HS-27A (cell line): Measurements from ENCODE around the gene PDHX.

Experiments used
- DNase-seq: peaks from one replicate; pipeline ENCODE4 v3.0.0-alpha.2; 2012; ENCODE audit warnings: low read depth, missing footprints

PDHX gene

GRCh38 chr11:34957606-34958005, 41.2 kb downstream of the PDHX start:
- DNase-seq: no peak

- DNase-seq: no peak
Measured at GRCh38 chr11:34959770-34960169, 43.4 kb downstream of the PDHX start.

- no peak for DNase-seq
Measured at GRCh38 chr11:34960277-34960676, 43.9 kb downstream of the PDHX start.

- no peak for DNase-seq
Measured at GRCh38 chr11:34962034-34962433, 45.6 kb downstream of the PDHX start.

GRCh38 chr11:34963351-34963750, 46.9 kb downstream of the PDHX start:
- no peak for DNase-seq

- no peak for DNase-seq
Measured at GRCh38 chr11:34964610-34965331, 48.4 kb downstream of the PDHX start.

- DNase-seq: no peak
Measured at GRCh38 chr11:34968862-34969261, 52.4 kb downstream of the PDHX start.

- no peak for DNase-seq
Measured at GRCh38 chr11:34970033-34970432, 53.6 kb downstream of the PDHX start.

GRCh38 chr11:34970480-34970879, 54.1 kb downstream of the PDHX start:
- no peak for DNase-seq

- DNase-seq: no peak
Measured at GRCh38 chr11:34971928-34972327, 55.5 kb downstream of the PDHX start.

- DNase-seq: no peak
Measured at GRCh38 chr11:34972366-34972765, 55.9 kb downstream of the PDHX start.

GRCh38 chr11:34972892-34973291, 56.5 kb downstream of the PDHX start:
- no peak for DNase-seq

GRCh38 chr11:34975482-34975881, 59.1 kb downstream of the PDHX start:
- no peak for DNase-seq

GRCh38 chr11:34976496-34977088, 60.2 kb downstream of the PDHX start:
- DNase-seq: no peak

GRCh38 chr11:34977089-34977912, 60.9 kb downstream of the PDHX start:
- peak; percentile 91 for DNase-seq

GRCh38 chr11:34978236-34979191, 62.1 kb downstream of the PDHX start:
- no peak for DNase-seq

- DNase-seq: no peak
Measured at GRCh38 chr11:34984514-34984913, 68.1 kb downstream of the PDHX start.

GRCh38 chr11:34986883-34987520, 70.6 kb downstream of the PDHX start:
- DNase-seq: no peak

- no peak for DNase-seq
Measured at GRCh38 chr11:34987617-34988016, 71.2 kb downstream of the PDHX start.

GRCh38 chr11:34988294-34989255, 72.2 kb downstream of the PDHX start:
- no peak for DNase-seq
